Sigmoid colon (tissue), 7 donors: ENCODE measurements around the gene ONECUT3. TPM values are rescaled to one million over a fixed set of nuclear protein-coding genes. Genes with fewer than 3 reads are reported as not detected.

ENCODE experiments used
- DNase-seq: peaks from one replicate; pipeline ENCODE4 v3.0.0-alpha.2; 2019
- H3K27ac ChIP-seq, 4 donors: fragments of 200-600 bp; sonication (generic); one replicate each; pipeline ENCODE4 v1.5.1; 2016 to 2019; ENCODE audit warnings: mild to moderate bottlenecking in 1 of 4
- H3K27me3 ChIP-seq, 3 donors: fragments of 200-600 bp; sonication (generic); one replicate each; pipeline ENCODE4 v1.5.1; 2019; ENCODE audit warnings: mild to moderate bottlenecking in 1 of 3
- H3K36me3 ChIP-seq, 4 donors: fragments of 200-600 bp; sonication (generic); one replicate each; pipeline ENCODE4 v1.5.1; 2016 to 2019
- H3K4me1 ChIP-seq, 4 donors: fragments of 200-600 bp; sonication (generic); one replicate each; pipeline ENCODE4 v1.5.1; 2017 to 2019
- H3K4me3 ChIP-seq, 4 donors: fragments of 200-600 bp; sonication (generic); one replicate each; pipeline ENCODE4 v1.5.1; 2017 to 2019; ENCODE audit warnings: mild to moderate bottlenecking in 2 of 4, moderate library complexity in 1 of 4
- H3K9me3 ChIP-seq, 4 donors: fragments of 200-600 bp in 3 of 4; sonication (generic) in 3 of 4; one replicate each; pipeline versions ENCODE4 v1.5.1 to v1.6.1; 2013 to 2019
- CTCF ChIP-seq, 4 experiments: fragments of 450-650 bp in 3 of 4; fragments of 200-600 bp in 1 of 4; IDR thresholded peaks; one replicate each; pipeline ENCODE4 v1.5.1; 2016 to 2019; ENCODE audit warnings: antibody characterized with exemption in 4 of 4, mild to moderate bottlenecking in 3 of 4, moderate library complexity in 2 of 4
- EP300 ChIP-seq, 4 donors: sonication (generic); formaldehyde crosslinking; IDR thresholded peaks; one replicate each; pipeline ENCODE4 v1.6.1; 2017; ENCODE audit warnings: antibody characterized with exemption in 4 of 4
- POLR2A ChIP-seq, 2 donors: fragments of 450-650 bp; IDR thresholded peaks; one replicate each; pipeline ENCODE4 v1.6.1; 2016; ENCODE audit warnings: antibody characterized with exemption in 2 of 2, mild to moderate bottlenecking in 2 of 2, moderate library complexity in 2 of 2
- POLR2AphosphoS5 ChIP-seq, 4 donors: sonication (generic); formaldehyde crosslinking; IDR thresholded peaks; one replicate each; pipeline ENCODE4 v1.6.1; 2017; ENCODE audit warnings: antibody characterized with exemption in 4 of 4
- WGBS, 2 donors: extraction: QIAGEN DNeasy Blood & Tissue Kit; methylation state at CpG; one replicate each; pipeline ENCODE4 v1.1.7; 2013; 5-methylcytosine and 5-hydroxymethylcytosine counted together
- intact Hi-C: fragments of 100-400 bp; cut with DNase I; formaldehyde crosslinking; loops from one replicate; pipeline ENCODE4 v1.15.1; 2023
- polyA plus RNA-seq, 3 donors: library from polyadenylated mRNA; stranded (reverse); fragments of 200-250 nt; gene quantifications; one replicate each; pipeline ENCODE4 v1.2.3, GENCODE V29; 2013
- total RNA-seq, 4 donors: library from RNA; depleted of rRNA; stranded (reverse); fragments of >200 nt; gene quantifications; one replicate each; pipeline ENCODE4 v1.1.0, GENCODE V29; 2016
- donor health status: healthy with polysubstance abuse.
- donor health status: Bipolar disorder and iron deficiency.
- donor health status: healthy.

ONECUT3 gene
- total and polyA plus RNA-seq, 7 donors: not detected

DNA sequence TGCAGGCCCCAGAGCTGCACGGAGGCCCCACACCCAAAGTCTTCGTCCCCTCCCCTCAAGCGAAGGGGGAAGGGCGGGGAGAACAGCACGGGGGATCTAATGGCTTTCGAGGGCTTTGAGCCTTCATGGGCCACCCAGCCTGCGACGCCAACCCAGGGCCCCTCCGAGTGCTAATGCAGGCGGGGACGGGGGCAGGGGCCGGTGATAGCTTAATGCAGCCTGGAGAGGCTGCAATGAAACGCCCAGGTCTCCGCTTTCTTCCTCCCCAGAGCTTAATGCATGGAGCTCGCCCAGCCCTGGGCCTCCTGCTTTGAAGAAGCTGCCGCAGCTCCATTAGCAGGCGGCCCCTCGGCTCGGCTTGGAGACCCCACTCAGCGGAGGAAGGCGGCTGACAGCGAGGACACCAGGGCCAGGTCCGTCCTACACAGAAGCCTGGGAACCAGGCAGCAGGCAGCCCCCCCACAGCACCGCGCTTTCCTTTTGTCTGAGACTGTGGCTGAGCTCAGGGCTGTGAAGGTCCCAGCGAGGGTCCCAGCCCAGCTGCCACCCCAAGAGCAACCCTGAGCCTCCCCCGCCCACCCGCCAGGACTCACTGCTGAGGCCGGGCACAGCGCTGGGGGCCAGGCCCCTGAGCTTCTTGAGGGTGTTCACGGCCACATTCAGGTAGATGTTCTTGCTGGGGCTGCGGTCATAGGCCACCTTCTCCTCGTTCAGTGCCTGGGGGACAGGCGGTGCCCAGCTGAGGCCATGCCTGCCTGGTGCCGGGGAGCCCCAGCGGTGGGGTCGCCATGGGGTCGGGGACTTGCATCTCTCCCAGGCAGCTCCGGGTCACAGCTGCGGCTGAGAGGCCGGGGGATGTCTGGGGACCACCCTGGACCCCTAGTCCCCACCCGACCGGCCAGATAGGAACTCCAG lies 66.3 kb downstream of the ONECUT3 start:
- peaks cover 53 to 93% (median 76%) of the 10 kb centered on the region in 4 donors for H3K36me3 ChIP-seq
- no peak overlapping the region for H3K27ac ChIP-seq
- no peak overlapping the region for H3K4me3 ChIP-seq
- H3K27me3 ChIP-seq: no peaks in the 10 kb centered on the region
- WGBS, 2 donors: 91 to 92% methylated on average over 43 of the region's 43 CpGs
- no peaks in the 10 kb centered on the region for H3K4me1 ChIP-seq
- intact Hi-C loops: no loop called here
- H3K9me3 ChIP-seq: no peaks in the 10 kb centered on the region
- TF ChIP-seq POLR2A (IDR thresholded peaks at IDR 0.05) (no peak), CTCF (IDR thresholded peaks at IDR 0.05) (no peak), EP300 (IDR thresholded peaks at IDR 0.05) (no peak), POLR2AphosphoS5 (IDR thresholded peaks at IDR 0.05) (no peak)
- no peak for DNase-seq

GRCh38 chr19:1822210-1822609 lies 68.9 kb downstream of the ONECUT3 start:
- no peak for DNase-seq
- 92 to 94% methylated on average over 19 of the region's 19 CpGs for WGBS, 2 donors
- Histone ChIP-seq H3K27me3 (no peaks in the 10 kb centered on the region), H3K27ac (no peak overlapping the region), H3K9me3 (no peaks in the 10 kb centered on the region), H3K4me1 (peaks cover 0 to 16% (median 15%) of the 10 kb centered on the region in 4 donors), H3K36me3 (peaks cover 42 to 90% (median 58%) of the 10 kb centered on the region in 4 donors), H3K4me3 (no peak overlapping the region)
- no peak for TF ChIP-seq EP300 (IDR thresholded peaks at IDR 0.05)
- TF ChIP-seq POLR2AphosphoS5 (IDR thresholded peaks at IDR 0.05): no peak
- TF ChIP-seq CTCF (IDR thresholded peaks at IDR 0.05): no peak
- TF ChIP-seq POLR2A (IDR thresholded peaks at IDR 0.05): no peak
- intact Hi-C loops: no loop called here

DNA sequence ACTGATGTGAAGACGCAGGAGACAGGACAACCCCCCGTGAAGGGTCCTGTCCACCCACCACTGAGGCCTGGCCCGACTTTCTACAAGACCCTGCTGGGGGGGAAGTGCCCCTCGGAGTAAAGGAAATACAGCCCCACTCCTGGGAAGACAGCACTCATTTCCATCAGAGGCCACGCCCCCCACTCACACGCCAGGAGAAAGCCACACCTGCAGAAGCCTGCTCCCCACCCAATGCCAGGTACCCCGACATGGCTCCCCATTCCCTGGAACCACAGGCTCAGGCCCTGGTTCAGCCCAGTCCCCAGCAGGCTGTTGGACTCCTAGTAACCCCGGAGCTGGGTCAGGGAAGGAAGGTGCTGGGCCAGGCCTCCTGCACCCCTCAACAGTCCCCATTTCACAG lies 69.7 kb downstream of the ONECUT3 start:
- H3K27ac ChIP-seq: no peak overlapping the region
- H3K4me3 ChIP-seq: no peak overlapping the region
- no peaks in the 10 kb centered on the region for H3K9me3 ChIP-seq
- DNase-seq: no peak
- peaks cover 0 to 16% (median 15%) of the 10 kb centered on the region in 4 donors for H3K4me1 ChIP-seq
- H3K27me3 ChIP-seq: no peaks in the 10 kb centered on the region
- TF ChIP-seq EP300 (IDR thresholded peaks at IDR 0.05): no peak
- TF ChIP-seq POLR2A (IDR thresholded peaks at IDR 0.05): no peak
- no peak for TF ChIP-seq CTCF (IDR thresholded peaks at IDR 0.05)
- peaks cover 42 to 90% (median 57%) of the 10 kb centered on the region in 4 donors for H3K36me3 ChIP-seq
- 78 to 90% methylated on average over 8 of the region's 8 CpGs for WGBS, 2 donors
- intact Hi-C loops: no loop called here

DNA sequence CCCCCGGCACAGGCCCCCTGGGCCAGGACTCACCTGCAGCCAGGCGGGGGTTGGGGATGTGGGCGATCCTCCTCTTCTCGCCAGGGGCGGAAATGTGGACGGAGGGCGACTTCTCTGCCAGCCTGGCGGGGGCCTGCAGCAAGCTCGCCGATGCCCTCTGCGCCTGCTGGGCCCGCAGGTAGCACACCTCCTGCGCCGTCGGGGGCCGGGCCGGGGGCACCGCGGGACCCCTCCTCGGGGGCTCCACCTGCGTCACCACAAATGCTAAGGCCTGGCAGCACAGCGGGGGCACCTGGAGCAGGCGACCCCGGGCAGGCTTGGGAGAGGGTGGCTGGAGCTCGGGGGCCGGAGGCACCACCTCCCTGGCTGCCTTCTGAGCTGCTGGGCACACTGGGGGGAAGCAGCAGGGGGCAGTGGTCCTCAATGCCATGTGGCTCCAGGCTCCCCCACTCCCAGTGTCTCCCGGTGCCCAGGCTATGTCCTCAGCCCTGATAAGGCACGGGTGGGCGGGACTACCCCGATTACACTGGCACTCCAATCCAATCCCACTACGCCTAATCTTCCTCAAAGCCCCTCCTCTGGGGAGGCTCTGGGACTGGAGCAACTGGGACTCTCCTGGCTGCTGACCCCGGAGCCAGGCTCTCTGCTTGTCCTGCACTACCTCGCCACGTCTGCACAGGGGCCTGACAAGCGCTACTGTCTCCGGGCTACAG lies 70.4 kb downstream of the ONECUT3 start:
- H3K4me1 ChIP-seq: peaks cover 0 to 16% (median 15%) of the 10 kb centered on the region in 4 donors
- no peaks in the 10 kb centered on the region for H3K27me3 ChIP-seq
- intact Hi-C loops: no loop called here
- no peak overlapping the region for H3K4me3 ChIP-seq
- H3K9me3 ChIP-seq: no peaks in the 10 kb centered on the region
- TF ChIP-seq CTCF (IDR thresholded peaks at IDR 0.05) (no peak), POLR2AphosphoS5 (IDR thresholded peaks at IDR 0.05) (no peak), EP300 (IDR thresholded peaks at IDR 0.05) (no peak), POLR2A (IDR thresholded peaks at IDR 0.05) (no peak)
- H3K27ac ChIP-seq: no peak overlapping the region
- no peak for DNase-seq
- WGBS, 2 donors: 94 to 95% methylated on average over 36 of the region's 36 CpGs
- H3K36me3 ChIP-seq: peaks cover 35 to 90% (median 52%) of the 10 kb centered on the region in 4 donors
